CD4-positive, alpha-beta T cell treated with Interleukin-4 for 1 hour (primary cell): Measurements from ENCODE around the gene SPTLC1.

Source experiments
- DNase-seq, 2 donors: peaks; one replicate each; pipeline ENCODE4 v3.0.0-alpha.2; 2020 to 2022

The SPTLC1 gene

GRCh38 chr9:92071634-92072033 lies 43.6 kb downstream of the SPTLC1 start:
- no peak for DNase-seq

- no peak for DNase-seq
Measured at GRCh38 chr9:92066168-92066567, 49.0 kb downstream of the SPTLC1 start.

GRCh38 chr9:92064711-92065110 lies 50.5 kb downstream of the SPTLC1 start:
- no peak for DNase-seq

GRCh38 chr9:92061184-92061583 lies 54.0 kb downstream of the SPTLC1 start:
- no peak for DNase-seq

GRCh38 chr9:92059661-92060060 lies 55.6 kb downstream of the SPTLC1 start:
- DNase-seq, result no peak

GRCh38 chr9:92058723-92059444 lies 56.3 kb downstream of the SPTLC1 start:
- no peak for DNase-seq

DNA sequence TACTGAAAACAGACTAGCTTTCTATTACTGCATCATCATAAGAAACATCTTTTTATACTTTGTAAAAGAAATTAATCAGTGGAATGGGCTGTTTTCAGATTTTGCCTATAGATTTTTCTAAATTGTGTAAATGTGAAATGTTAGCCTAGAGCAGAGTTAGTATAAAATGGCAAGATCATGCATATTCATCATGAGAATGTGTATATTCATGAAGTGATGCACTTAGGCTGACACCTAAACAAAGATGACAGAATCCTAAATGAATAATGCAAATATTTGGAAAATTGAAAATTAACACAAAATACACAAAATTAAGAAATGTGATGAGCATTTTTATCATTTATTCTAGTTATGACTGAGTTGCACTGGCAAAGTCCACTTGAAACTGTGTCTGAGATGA lies 57.2 kb downstream of the SPTLC1 start:
- DNase-seq, result no peak

DNA sequence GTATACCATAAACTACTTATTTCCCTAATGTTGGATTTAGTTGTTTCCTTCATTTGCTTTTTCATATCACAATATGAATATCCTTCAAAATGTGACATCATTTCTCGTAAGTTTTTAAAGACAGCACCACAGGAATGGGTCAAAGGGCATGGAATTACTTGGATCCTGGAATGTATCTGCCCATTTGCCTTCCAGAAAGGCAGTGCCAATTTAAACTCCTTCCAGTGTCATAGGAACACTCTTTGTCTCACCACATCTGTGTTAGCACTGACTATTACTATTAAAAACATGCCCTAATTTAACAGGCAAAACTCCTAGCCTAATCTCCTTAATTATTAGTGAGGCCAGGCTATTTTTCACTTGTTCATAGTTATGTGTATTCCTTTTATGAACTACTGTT lies 58.0 kb downstream of the SPTLC1 start:
- DNase-seq, result no peak

DNA sequence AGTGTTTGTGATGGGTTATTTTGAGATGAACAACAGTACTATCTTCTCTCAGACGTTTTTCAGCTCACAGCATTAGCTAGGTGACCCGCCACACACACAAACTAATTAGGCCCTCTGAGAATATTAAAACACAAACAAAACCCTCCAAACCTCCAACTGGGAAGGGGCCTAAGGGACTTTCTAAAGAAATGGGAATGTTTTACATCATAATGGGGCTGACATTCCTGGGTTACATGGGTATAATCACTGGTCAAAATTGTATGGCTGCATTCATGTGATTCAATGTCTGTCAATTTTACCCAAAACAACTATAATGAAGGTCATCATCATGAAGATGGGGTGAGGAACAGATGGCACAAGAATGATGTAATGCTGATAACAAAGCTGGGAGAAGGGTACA lies 59.6 kb downstream of the SPTLC1 start:
- DNase-seq, result no peak

GRCh38 chr9:92048924-92049625 lies 66.1 kb downstream of the SPTLC1 start:
- no peak for DNase-seq

- DNase-seq, result no peak
Measured at GRCh38 chr9:92047500-92047899, 67.7 kb downstream of the SPTLC1 start.

DNA sequence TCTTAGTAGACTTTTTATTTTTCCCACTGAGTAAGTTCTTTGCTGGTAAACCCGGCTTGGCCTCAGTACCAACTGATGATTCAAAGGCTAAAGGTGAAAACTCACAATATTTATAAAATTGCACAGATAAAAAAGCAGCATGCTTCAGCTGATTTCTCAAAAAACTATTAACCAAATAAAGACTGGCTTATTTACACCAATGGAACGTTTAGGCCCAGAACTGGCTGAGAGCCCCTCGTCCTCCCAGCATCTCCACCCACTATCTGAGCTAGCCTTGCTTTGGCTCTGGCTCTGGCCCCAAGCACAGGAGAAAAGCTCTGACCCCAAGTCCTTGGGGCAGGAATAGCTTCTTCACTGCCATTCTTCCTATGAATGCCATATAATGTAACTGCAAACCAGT lies 68.5 kb downstream of the SPTLC1 start:
- DNase-seq, result no peak

GRCh38 chr9:92044936-92045335 lies 70.3 kb downstream of the SPTLC1 start:
- no peak for DNase-seq

DNA sequence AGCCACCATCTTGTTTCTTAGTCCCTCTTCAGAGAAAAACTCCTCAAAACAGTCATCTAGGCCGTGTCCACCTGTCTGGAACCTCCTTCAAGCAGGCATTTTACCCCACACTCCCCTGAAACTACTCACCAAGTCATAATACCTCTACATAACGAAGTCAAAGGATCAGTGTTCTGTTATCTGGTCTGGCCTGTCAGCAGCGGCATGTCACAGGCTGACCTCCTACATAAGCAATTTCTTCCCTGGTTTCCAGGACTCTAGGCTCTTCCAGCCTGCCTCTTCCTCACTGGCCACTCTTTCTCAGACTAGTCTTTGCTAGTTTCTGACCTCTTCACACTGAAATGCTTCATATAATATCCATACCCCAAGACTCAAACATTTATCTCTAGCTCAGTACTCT lies 72.2 kb downstream of the SPTLC1 start:
- DNase-seq, result no peak

DNA sequence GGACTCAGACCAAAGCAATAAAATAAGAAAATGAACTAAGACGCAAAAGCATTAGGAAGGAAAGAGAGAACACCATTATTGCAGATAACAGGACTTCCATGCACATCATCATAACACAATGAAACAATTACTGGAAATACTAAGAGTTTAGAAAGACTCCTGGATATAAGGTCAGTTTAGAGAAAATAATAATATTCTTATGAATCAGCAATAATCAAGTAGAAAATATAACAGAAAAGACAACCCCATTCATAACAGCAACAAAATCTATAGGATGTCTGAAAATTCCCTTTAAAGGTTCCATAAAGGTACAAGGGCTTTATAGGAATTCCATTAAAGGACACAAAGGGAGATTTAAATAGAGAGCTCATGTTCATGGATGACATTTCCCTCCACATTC lies 73.0 kb downstream of the SPTLC1 start:
- DNase-seq, result no peak

DNA sequence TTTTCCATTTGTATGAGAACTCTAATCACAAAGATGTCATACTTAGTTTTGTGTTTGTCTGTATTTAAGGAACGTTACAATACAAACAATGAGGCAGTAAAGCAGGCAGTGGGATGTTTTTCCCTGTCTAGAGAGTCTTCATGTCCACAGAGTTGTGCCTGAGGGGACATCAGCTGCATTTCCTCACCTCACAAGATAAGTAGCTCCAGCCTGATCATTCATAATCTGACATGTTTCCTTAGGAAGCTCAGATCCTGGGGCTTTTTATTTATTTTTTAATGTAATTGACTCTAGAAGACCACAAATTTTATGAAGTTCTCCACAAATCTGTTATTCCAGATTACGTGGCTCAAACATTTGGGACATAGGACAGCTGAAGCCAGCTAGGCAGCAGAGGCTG lies 78.5 kb downstream of the SPTLC1 start:
- no peak for DNase-seq

DNA sequence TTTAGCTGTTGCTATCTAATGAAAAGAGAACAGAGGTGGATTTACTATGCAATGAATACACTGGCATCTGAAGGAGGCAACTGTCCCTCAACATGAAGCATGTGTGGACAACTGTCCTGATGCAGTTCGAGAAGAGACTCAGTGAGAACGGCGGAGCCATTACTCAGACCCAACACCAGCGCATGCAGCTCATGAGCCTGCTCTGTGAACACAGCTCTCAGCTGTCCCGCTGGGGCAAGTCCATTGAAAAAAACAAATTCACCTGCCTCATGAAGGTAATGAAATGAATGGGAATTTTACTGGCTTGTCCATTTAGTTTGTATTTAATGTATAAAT lies 78.8 kb downstream of the SPTLC1 start:
- DNase-seq, result no peak

- DNase-seq, result no peak
Measured at GRCh38 chr9:92035687-92036410, 79.4 kb downstream of the SPTLC1 start.

DNA sequence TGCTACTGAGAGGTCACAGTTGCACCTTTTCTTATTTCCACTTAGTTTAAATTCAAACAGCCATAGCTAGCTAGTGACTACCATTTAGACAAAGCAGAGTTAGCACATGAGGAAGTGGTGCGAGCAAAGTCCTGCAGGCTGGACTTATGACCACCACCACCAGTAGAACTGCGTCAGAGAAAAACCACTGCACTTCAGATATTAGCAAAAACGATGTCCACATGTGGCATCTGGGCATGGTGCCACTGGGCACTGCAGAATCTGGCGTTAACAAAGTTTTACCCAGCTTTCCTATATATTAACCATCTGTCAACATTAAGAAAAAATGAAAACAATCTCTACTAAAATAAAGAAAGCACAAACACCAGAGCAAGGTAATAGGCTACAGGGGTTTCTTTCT lies 80.1 kb downstream of the SPTLC1 start:
- no peak for DNase-seq

GRCh38 chr9:92033991-92034390 lies 81.2 kb downstream of the SPTLC1 start:
- DNase-seq, result no peak

DNA sequence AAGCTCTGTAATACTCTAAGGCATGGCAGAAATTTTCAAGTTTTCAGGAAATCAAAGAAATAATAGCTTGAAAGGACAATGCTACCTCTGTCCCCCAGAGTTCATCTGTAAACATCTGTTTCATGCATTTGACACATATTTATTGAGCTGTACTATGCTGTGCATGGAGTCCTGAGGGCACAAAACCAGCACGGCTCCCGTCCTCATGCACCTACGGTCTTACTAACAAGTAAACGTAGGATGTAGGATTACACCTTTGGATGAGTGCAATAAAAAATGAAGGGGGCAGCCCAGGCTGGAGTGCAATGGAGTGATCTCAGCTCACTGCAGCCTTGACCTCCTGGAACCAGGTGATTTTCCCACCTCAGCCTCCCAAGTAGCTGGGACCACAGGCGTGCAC lies 81.9 kb downstream of the SPTLC1 start:
- no peak for DNase-seq

DNA sequence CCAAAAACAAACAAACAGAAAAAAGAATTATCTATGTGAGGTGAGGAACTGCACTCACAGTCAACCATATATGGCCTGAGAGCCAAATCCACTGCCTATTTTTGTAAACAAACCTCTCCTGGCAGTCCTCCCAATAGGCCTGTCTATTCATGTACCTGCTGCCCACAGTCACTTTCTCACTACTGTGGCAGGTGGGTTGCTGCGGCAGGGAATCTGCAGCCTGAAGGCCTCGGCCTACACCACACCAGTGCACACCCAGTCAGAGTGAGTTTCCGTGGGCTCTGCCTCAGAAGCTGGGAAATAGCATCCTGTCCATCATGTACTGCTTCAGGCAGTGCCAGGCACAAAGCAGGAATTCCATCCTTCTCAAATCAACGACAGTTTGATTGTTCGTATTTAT lies 82.3 kb downstream of the SPTLC1 start:
- DNase-seq, result no peak

GRCh38 chr9:92030367-92030766 lies 84.8 kb downstream of the SPTLC1 start:
- no peak for DNase-seq

- DNase-seq, result no peak
Measured at GRCh38 chr9:92029553-92029952, 85.7 kb downstream of the SPTLC1 start.
